SW480 (cell line): ENCODE data around the gene EVPLL.
"Not testable (repeated sequence)": the region's sequence is repeated elsewhere in the genome, so short reads cannot be mapped to it uniquely, and the experiment has no call there.

Experiments used
- DNase-seq: peaks from one replicate; pipeline ENCODE4 v3.0.0-alpha.2; 2016; ENCODE audit warnings: low spot score

Gene EVPLL

GRCh38 chr17:18377437-18378204 lies at the start of gene EVPLL:
Gene EVPLL (plus strand): TSS chr17:18377778. CDS start chr17:18380938, 3,160 bp downstream.
- peak; percentile 77 for DNase-seq

- DNase-seq, result no peak
These were observed 48.9 kb upstream of the EVPLL start for GRCh38 chr17:18328643-18329204.

GRCh38 chr17:18331879-18332278 lies 45.7 kb upstream of the EVPLL start:
- no peak for DNase-seq

GRCh38 chr17:18332909-18333489 lies 44.6 kb upstream of the EVPLL start:
- no peak for DNase-seq

GRCh38 chr17:18338158-18338557 lies 39.4 kb upstream of the EVPLL start:
- DNase-seq, result not testable (repeated sequence)

- DNase-seq, result no peak
These were observed 37.6 kb upstream of the EVPLL start for GRCh38 chr17:18339933-18340332.

GRCh38 chr17:18344021-18344420 lies 33.6 kb upstream of the EVPLL start:
- DNase-seq, result no peak

GRCh38 chr17:18353541-18353940 lies 24.0 kb upstream of the EVPLL start:
- no peak for DNase-seq

- no peak for DNase-seq
These were observed 21.0 kb upstream of the EVPLL start for GRCh38 chr17:18356624-18357023.

- no peak for DNase-seq
These were observed 17.1 kb upstream of the EVPLL start for GRCh38 chr17:18360518-18360917.

GRCh38 chr17:18361837-18362697 lies 15.5 kb upstream of the EVPLL start:
- DNase-seq, result no peak

GRCh38 chr17:18362698-18363100 lies 14.9 kb upstream of the EVPLL start:
- peak; percentile 50 for DNase-seq

- DNase-seq, result peak; percentile 90
These were observed 14.2 kb upstream of the EVPLL start, which contains the start of gene SHMT1 for GRCh38 chr17:18363101-18364049. Gene SHMT1 (minus strand): TSS chr17:18363550. CDS start chr17:18355981, 7,569 bp downstream.

GRCh38 chr17:18364166-18364565 lies 13.4 kb upstream of the EVPLL start:
- DNase-seq, result no peak

- DNase-seq, result no peak
These were observed 8.6 kb upstream of the EVPLL start for GRCh38 chr17:18368946-18369345.

GRCh38 chr17:18370761-18371160 lies 6.8 kb upstream of the EVPLL start:
- no peak for DNase-seq

- peak; percentile 47 for DNase-seq
These were observed 6.1 kb upstream of the EVPLL start for GRCh38 chr17:18371455-18371854.

GRCh38 chr17:18373181-18373580 lies 4.4 kb upstream of the EVPLL start:
- DNase-seq, result not testable (repeated sequence)

GRCh38 chr17:18374216-18374615 lies 3.4 kb upstream of the EVPLL start:
- no peak for DNase-seq

GRCh38 chr17:18378205-18378505 lies 577 bp downstream of the EVPLL start:
- no peak for DNase-seq

GRCh38 chr17:18378614-18379013 lies 1.0 kb downstream of the EVPLL start:
- DNase-seq, result not testable (repeated sequence)
